OCI-LY1 (cell line): Measurements from ENCODE around the gene ZNF419.
"Not testable (repeated sequence)": the region's sequence is repeated elsewhere in the genome, so short reads cannot be mapped to it uniquely, and the experiment has no call there.

ENCODE experiments used
- H2AFZ ChIP-seq: fragments of 200-600 bp; sonication (generic), shearing (Covaris generic); 2 replicates; pipeline ENCODE4 v1.6.0; 2014; ENCODE audit warnings: antibody characterized with exemption, mild to moderate bottlenecking, low read length
- H3F3A ChIP-seq: fragments of 200-600 bp; sonication (generic), shearing (Covaris generic); 2 replicates; pipeline ENCODE4 v1.6.0; 2014; ENCODE audit warnings: mild to moderate bottlenecking, antibody characterized with exemption, low read length, moderate library complexity; ENCODE audit not compliant: insufficient read depth
- H3K27ac ChIP-seq: fragments of 200-600 bp; sonication (generic); 2 replicates; pipeline ENCODE4 v1.5.1; 2014; ENCODE audit warnings: low read length, mixed run types, mild to moderate bottlenecking, low read depth; ENCODE audit not compliant: poor library complexity, severe bottlenecking
- H3K27me3 ChIP-seq: fragments of 200-600 bp; sonication (generic); 2 replicates; pipeline ENCODE4 v1.6.0; 2014; ENCODE audit warnings: antibody characterized with exemption, mild to moderate bottlenecking, low read length, moderate library complexity; ENCODE audit not compliant: insufficient read depth
- H3K36me3 ChIP-seq: fragments of 200-600 bp; sonication (generic); 2 replicates; pipeline ENCODE4 v1.6.1; 2014; ENCODE audit warnings: mild to moderate bottlenecking, antibody characterized with exemption, low read length, moderate library complexity, mixed read lengths; ENCODE audit not compliant: insufficient read depth
- H3K4me1 ChIP-seq: fragments of 200-600 bp; sonication (generic); 2 replicates; pipeline ENCODE4 v1.5.1; 2014; ENCODE audit warnings: mild to moderate bottlenecking, low read length, moderate library complexity; ENCODE audit not compliant: insufficient read depth, severe bottlenecking
- H3K4me2 ChIP-seq: fragments of 200-600 bp; sonication (generic), shearing (Covaris generic); 2 replicates; pipeline ENCODE4 v1.6.1; 2014; ENCODE audit warnings: low read length
- H3K4me3 ChIP-seq: fragments of 200-600 bp; sonication (generic); 2 replicates; pipeline ENCODE4 v1.5.1; 2014; ENCODE audit warnings: low read length, low read depth, mild to moderate bottlenecking, mixed read lengths; ENCODE audit not compliant: poor library complexity, severe bottlenecking
- H3K79me2 ChIP-seq: fragments of 200-600 bp; shearing (Covaris generic); 2 replicates; pipeline ENCODE4 v1.6.1; 2016; ENCODE audit warnings: mixed run types, low read length, mixed read lengths; ENCODE audit not compliant: insufficient read depth
- H3K9ac ChIP-seq: fragments of 200-600 bp; sonication (generic), shearing (Covaris generic); 2 replicates; pipeline ENCODE4 v1.6.1; 2014; ENCODE audit warnings: mild to moderate bottlenecking, low read length, mixed read lengths
- H3K9me2 ChIP-seq: fragments of 200-600 bp; sonication (generic), shearing (Covaris generic); 2 replicates; pipeline ENCODE4 v1.6.1; 2014; ENCODE audit warnings: low read depth, mild to moderate bottlenecking, low read length, mixed read lengths
- H3K9me3 ChIP-seq: fragments of 200-600 bp; shearing (Covaris generic); 2 replicates; pipeline ENCODE4 v1.6.1; 2014; ENCODE audit warnings: low read length, mixed read lengths
- H4K20me1 ChIP-seq: fragments of 200-600 bp; sonication (generic), shearing (Covaris generic); 2 replicates; pipeline ENCODE4 v1.6.0; 2016; ENCODE audit warnings: mild to moderate bottlenecking, low read length; ENCODE audit not compliant: insufficient read depth
- EZH2 ChIP-seq: fragments of 200-600 bp; sonication (generic), shearing (Covaris generic); IDR thresholded peaks from 2 replicates; pipeline ENCODE4 v1.8.0; 2017; ENCODE audit warnings: borderline replicate concordance, mixed run types, mild to moderate bottlenecking, antibody characterized with exemption, low read length, moderate library complexity, mixed read lengths
- TF ChIP-seq, protein P1 (sequence below): fragments of 200-600 bp; sonication (generic), shearing (Covaris generic); IDR thresholded peaks from 2 replicates; pipeline ENCODE4 v1.5.1; 2017; ENCODE audit warnings: mild to moderate bottlenecking, antibody characterized with exemption, low read length, moderate library complexity, mixed read lengths

The ZNF419 gene

DNA sequence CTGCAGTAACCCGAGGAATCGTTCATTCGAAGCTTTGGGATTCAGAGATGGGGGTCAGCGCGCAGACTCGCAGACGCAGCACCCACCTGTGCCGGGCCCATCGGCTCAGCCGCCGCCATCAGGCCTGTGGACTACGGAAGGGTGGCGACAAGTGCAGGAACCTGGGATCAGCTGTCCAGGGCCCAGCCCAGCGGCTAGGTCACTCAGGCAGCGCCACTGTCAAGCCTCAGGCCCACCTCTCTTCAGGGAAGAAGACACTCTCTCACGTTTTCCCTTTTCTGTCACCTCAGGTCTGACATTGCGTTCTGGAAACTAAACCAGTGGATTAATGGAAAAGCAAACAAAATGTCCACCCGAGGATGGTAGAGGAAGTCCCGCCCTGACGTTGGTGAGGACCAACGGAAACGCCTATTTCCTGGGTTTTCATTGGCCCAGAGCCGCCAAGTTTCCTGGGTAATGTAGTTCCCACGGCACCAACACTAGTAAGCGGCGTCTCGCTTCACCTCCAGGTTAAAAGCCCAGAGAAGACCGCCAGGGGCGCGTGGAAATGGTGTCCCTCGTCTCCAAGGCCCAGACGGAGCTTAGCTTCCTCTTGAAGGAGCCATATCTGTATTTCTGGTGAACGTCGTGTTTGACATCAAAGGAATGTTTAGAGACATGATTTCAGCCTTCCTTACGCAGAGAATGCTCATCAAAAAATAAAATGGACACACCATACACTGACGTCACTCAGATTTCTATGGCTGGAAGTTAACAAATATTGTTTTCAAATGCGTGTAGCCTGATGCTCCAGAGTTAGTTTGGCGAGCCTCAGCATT lies 10.2 kb upstream of the ZNF419 start, which contains the start of gene ZNF772:
Gene ZNF772 (minus strand): TSS at position 376 of the 818 bp plus-strand sequence. CDS start 257 bp downstream, at position 119.
- no peaks in the 10 kb centered on the region for H3K79me2 ChIP-seq
- peaks cover 10% of the 10 kb centered on the region for H3K4me1 ChIP-seq
- H3K9me2 ChIP-seq, result no peaks in the 10 kb centered on the region
- H3K9me3 ChIP-seq, result peaks cover 40% of the 10 kb centered on the region
- no peaks in the 10 kb centered on the region for H4K20me1 ChIP-seq
- H3F3A ChIP-seq, result no peaks in the 10 kb centered on the region
- peak within 1 kb of the TSS; percentile 64 for H3K4me3 ChIP-seq
- H3K27ac ChIP-seq, result no peak within 1 kb of the TSS
- no peaks in the 10 kb centered on the region for H3K27me3 ChIP-seq
- no peak within 1 kb of the TSS; the same call in 1 of the 2 replicates for H3K9ac ChIP-seq
- peak within 1 kb of the TSS; percentile 75; the same call in 1 of the 2 replicates for H2AFZ ChIP-seq
- no peak for TF ChIP-seq EZH2
- TF ChIP-seq, protein P1, sequence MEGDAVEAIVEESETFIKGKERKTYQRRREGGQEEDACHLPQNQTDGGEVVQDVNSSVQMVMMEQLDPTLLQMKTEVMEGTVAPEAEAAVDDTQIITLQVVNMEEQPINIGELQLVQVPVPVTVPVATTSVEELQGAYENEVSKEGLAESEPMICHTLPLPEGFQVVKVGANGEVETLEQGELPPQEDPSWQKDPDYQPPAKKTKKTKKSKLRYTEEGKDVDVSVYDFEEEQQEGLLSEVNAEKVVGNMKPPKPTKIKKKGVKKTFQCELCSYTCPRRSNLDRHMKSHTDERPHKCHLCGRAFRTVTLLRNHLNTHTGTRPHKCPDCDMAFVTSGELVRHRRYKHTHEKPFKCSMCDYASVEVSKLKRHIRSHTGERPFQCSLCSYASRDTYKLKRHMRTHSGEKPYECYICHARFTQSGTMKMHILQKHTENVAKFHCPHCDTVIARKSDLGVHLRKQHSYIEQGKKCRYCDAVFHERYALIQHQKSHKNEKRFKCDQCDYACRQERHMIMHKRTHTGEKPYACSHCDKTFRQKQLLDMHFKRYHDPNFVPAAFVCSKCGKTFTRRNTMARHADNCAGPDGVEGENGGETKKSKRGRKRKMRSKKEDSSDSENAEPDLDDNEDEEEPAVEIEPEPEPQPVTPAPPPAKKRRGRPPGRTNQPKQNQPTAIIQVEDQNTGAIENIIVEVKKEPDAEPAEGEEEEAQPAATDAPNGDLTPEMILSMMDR, result peak; percentile 18; the same call in 1 of the 2 replicates
- peak within 1 kb of the TSS; percentile 68 for H3K4me2 ChIP-seq
- H3K36me3 ChIP-seq, result peaks cover 4% of the 10 kb centered on the region; the same call in 1 of the 2 replicates

DNA sequence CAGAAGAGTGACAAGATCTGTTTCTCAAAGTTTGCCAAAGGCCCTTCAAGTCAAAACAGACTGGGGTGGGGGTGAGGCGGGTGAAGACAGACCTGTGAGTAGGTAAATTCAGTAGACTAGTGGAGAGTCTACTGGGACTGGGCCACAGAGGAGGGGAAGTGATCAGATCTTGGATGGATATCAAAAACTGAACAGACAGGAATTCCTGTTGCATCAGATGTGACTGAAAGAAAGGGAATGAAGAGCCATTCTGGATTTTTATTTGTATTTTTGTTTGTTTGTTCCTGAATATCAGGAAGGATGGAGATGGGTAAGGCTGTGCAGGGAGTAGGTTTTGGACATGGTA lies 722 bp downstream of the ZNF419 start:
- not testable (repeated sequence) for H3K79me2 ChIP-seq, H3K27ac ChIP-seq, H4K20me1 ChIP-seq, H3K4me1 ChIP-seq, H2AFZ ChIP-seq, H3K27me3 ChIP-seq, H3F3A ChIP-seq, H3K9me3 ChIP-seq, H3K9me2 ChIP-seq
- peak overlapping the region; percentile 10; the same call in 1 of the 2 replicates for H3K9ac ChIP-seq
- H3K4me3 ChIP-seq, result peak overlapping the region; percentile 38
- peak overlapping the region; percentile 56 for H3K4me2 ChIP-seq
- peaks cover 13% of the 10 kb centered on the region for H3K36me3 ChIP-seq

DNA sequence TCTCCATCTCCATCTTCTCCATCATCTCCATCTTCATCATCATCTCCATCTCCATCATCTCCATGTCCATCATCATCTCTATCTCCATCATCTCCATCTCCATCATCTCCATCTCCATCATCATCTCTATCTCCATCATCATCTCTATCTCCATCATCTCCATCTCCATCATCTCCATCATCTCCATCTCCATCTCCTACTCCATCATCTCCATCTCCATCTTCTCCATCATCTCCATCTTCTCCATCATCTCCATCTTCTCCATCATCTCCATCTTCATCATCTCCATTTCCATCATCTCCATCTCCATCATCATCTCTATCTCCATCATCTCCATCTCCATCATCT lies 11.8 kb downstream of the ZNF419 start:
- not testable (repeated sequence) for H4K20me1 ChIP-seq, H3F3A ChIP-seq, H3K9ac ChIP-seq, H3K9me2 ChIP-seq, H2AFZ ChIP-seq, H3K9me3 ChIP-seq, H3K27me3 ChIP-seq, H3K27ac ChIP-seq, H3K4me1 ChIP-seq
- peak overlapping the region; percentile 73 for H3K4me3 ChIP-seq
- H3K36me3 ChIP-seq, result peaks cover 30% of the 10 kb centered on the region
- peaks cover 10% of the 10 kb centered on the region; the same call in 1 of the 2 replicates for H3K79me2 ChIP-seq
- 0 out of 2 replicates have a peak overlapping the region, but pooled peaks have one; percentile 16 for H3K4me2 ChIP-seq

DNA sequence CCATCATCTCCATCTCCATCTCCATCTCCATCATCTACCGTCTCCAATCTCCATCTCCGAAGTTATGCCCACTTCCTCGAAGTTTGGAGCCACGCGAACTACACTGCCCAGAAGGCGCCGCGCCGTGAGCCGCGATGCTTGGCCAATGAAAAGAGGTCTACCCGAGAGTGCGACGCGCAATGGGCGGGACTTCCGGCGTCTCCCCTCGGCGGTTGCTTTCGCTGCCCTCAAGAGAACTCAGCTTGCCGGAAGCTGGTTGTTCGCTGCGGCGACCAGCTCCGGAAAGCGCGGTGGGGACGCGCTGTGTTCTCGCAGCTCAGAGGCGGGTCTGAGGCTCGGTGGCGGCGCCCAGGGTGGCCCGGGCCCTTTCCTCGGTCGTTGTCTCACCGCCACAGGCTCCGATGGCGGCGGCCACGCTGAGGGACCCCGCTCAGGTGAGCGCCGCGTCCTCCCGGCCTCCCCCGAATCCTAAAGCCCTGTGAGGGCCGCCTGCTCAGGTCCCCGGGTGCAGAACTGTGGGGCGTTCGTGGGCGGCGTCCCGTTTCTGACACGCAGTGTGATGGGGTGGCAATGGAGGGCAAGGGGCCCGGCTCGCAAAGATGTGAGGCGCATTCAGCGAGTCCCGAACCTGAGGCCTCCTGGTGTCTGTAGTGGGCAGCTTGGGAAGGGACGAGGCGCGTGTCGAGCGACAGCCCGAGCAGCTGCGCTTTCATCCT lies 12.3 kb downstream of the ZNF419 start, which contains the start of gene ZNF773:
Gene ZNF773 (plus strand): TSS at position 259 of the 716 bp plus-strand sequence. CDS start 143 bp downstream, at position 402.
- peaks cover 10% of the 10 kb centered on the region; the same call in 1 of the 2 replicates for H3K79me2 ChIP-seq
- H3K9me3 ChIP-seq, H4K20me1 ChIP-seq, H3K4me1 ChIP-seq, H3F3A ChIP-seq, H3K9me2 ChIP-seq, H3K27me3 ChIP-seq, H3K27ac ChIP-seq: not testable (repeated sequence)
- peak within 1 kb of the TSS; percentile 7; the same call in 1 of the 2 replicates for H2AFZ ChIP-seq
- H3K4me2 ChIP-seq, result peak within 1 kb of the TSS; percentile 60
- peaks cover 32% of the 10 kb centered on the region for H3K36me3 ChIP-seq
- H3K4me3 ChIP-seq, result peak within 1 kb of the TSS; percentile 73
- peak within 1 kb of the TSS; percentile 79 for H3K9ac ChIP-seq

DNA sequence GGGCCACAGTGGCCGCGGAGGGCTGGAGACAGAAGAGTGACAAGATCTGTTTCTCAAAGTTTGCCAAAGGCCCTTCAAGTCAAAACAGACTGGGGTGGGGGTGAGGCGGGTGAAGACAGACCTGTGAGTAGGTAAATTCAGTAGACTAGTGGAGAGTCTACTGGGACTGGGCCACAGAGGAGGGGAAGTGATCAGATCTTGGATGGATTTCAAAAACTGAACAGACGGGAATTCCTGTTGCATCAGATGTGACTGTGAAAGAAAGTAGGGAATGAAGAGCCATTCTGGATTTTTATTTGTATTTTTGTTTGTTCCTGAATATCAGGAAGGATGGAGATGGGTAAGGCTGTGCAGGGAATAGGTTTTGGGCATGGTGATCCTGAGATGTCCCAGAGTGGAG lies 12.8 kb downstream of the ZNF419 start:
- H3K4me3 ChIP-seq, result peak overlapping the region; percentile 73
- H3K4me1 ChIP-seq, H3K27me3 ChIP-seq, H3K9me3 ChIP-seq, H3K27ac ChIP-seq, H3K9me2 ChIP-seq, H3F3A ChIP-seq, H4K20me1 ChIP-seq, H2AFZ ChIP-seq: not testable (repeated sequence)
- H3K4me2 ChIP-seq, result peak overlapping the region; percentile 60
- peaks cover 36% of the 10 kb centered on the region for H3K36me3 ChIP-seq
- peak overlapping the region; percentile 38; the same call in 1 of the 2 replicates for H3K9ac ChIP-seq
- peaks cover 10% of the 10 kb centered on the region; the same call in 1 of the 2 replicates for H3K79me2 ChIP-seq
